Measurements from ENCODE around the gene UTP15.

DNA sequence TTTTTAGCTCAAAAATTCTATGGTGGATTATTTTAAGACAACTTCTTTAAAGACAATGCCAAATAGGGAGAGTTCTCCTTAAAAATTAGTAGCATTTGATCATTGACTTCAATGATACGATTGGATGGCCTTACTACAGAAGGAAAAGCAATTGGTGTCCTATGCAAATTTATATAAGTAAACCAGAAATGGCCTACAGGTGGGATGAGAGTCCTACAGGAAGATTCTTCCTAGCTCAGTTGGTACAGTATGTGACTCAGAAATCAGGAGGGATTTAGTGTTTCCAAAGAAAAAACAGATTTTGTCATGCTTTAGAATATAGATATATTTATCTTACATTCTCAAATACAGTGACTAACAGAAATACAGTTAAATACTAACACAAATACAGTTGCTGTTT lies 6.6 kb upstream of the UTP15 start:
- TF ChIP-seq, protein P1, sequence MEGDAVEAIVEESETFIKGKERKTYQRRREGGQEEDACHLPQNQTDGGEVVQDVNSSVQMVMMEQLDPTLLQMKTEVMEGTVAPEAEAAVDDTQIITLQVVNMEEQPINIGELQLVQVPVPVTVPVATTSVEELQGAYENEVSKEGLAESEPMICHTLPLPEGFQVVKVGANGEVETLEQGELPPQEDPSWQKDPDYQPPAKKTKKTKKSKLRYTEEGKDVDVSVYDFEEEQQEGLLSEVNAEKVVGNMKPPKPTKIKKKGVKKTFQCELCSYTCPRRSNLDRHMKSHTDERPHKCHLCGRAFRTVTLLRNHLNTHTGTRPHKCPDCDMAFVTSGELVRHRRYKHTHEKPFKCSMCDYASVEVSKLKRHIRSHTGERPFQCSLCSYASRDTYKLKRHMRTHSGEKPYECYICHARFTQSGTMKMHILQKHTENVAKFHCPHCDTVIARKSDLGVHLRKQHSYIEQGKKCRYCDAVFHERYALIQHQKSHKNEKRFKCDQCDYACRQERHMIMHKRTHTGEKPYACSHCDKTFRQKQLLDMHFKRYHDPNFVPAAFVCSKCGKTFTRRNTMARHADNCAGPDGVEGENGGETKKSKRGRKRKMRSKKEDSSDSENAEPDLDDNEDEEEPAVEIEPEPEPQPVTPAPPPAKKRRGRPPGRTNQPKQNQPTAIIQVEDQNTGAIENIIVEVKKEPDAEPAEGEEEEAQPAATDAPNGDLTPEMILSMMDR (IDR thresholded peaks at IDR 0.05 in 4 of 5, conservative IDR thresholded peaks at IDR 0.05 in 1 of 5), result no peak
- TF ChIP-seq POLR2A (IDR thresholded peaks at IDR 0.05), result no peak

Data from gastrocnemius medialis (tissue), 4 donors.